Measurements from ENCODE around the gene RFESD.

DNA sequence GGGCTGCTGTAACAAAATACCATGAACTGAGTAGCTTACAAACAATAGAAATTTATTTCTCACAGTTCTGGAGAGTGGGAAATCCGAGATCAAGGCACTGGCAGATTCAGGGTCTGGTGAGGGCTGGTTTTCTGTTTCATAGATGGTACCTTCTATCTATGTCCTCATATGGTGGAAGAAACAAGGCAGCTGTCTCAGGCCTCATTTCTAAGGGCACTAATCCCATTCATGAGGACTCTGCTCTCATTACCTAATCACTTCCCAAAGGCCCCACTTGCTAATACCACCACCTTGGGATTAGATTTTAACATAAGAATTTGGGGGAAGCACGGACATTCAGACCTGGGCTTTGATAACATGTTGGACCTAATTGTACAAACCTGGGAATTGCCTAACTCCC lies 13.5 kb downstream of the RFESD start:
- TF ChIP-seq RFX5 (IDR thresholded peaks at IDR 0.05; ENCODE audit: low read length) (no peak), RXRA (IDR thresholded peaks at IDR 0.05; ENCODE audit: borderline replicate concordance, low read depth) (no peak), FOXM1 (IDR thresholded peaks at IDR 0.05; ENCODE audit: low read depth) (no peak), NRF1 (IDR thresholded peaks at IDR 0.05; ENCODE audit: low read depth, low read length) (no peak), POLR2AphosphoS5 (IDR thresholded peaks at IDR 0.05; ENCODE audit: low read depth, low read length) (no peak), EP300 (IDR thresholded peaks at IDR 0.05; ENCODE audit: borderline replicate concordance in 1 of 2, low read depth in 1 of 2, low read length in 1 of 2) (no peak)
- TF ChIP-seq, protein P1, sequence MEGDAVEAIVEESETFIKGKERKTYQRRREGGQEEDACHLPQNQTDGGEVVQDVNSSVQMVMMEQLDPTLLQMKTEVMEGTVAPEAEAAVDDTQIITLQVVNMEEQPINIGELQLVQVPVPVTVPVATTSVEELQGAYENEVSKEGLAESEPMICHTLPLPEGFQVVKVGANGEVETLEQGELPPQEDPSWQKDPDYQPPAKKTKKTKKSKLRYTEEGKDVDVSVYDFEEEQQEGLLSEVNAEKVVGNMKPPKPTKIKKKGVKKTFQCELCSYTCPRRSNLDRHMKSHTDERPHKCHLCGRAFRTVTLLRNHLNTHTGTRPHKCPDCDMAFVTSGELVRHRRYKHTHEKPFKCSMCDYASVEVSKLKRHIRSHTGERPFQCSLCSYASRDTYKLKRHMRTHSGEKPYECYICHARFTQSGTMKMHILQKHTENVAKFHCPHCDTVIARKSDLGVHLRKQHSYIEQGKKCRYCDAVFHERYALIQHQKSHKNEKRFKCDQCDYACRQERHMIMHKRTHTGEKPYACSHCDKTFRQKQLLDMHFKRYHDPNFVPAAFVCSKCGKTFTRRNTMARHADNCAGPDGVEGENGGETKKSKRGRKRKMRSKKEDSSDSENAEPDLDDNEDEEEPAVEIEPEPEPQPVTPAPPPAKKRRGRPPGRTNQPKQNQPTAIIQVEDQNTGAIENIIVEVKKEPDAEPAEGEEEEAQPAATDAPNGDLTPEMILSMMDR (IDR thresholded peaks at IDR 0.05): no peak
